Measurements from ENCODE around the gene ELAPOR2.

GRCh38 chr7:87013840-87014190, 45.6 kb downstream of the ELAPOR2 start:
- TF ChIP-seq, protein P1, sequence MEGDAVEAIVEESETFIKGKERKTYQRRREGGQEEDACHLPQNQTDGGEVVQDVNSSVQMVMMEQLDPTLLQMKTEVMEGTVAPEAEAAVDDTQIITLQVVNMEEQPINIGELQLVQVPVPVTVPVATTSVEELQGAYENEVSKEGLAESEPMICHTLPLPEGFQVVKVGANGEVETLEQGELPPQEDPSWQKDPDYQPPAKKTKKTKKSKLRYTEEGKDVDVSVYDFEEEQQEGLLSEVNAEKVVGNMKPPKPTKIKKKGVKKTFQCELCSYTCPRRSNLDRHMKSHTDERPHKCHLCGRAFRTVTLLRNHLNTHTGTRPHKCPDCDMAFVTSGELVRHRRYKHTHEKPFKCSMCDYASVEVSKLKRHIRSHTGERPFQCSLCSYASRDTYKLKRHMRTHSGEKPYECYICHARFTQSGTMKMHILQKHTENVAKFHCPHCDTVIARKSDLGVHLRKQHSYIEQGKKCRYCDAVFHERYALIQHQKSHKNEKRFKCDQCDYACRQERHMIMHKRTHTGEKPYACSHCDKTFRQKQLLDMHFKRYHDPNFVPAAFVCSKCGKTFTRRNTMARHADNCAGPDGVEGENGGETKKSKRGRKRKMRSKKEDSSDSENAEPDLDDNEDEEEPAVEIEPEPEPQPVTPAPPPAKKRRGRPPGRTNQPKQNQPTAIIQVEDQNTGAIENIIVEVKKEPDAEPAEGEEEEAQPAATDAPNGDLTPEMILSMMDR (IDR thresholded peaks at IDR 0.05), result no peak
- TF ChIP-seq ZFX (IDR thresholded peaks at IDR 0.05; ENCODE audit: borderline replicate concordance), result no peak

Measured in 22Rv1 (cell line).